ENCODE results near the gene ARHGEF3.
A peak's percentile ranks its signal among the peaks of the same experiment; 100 is the strongest.
"Not testable (repeated sequence)": the region's sequence is repeated elsewhere in the genome, so short reads cannot be mapped to it uniquely, and the experiment has no call there.

Gene ARHGEF3

DNA sequence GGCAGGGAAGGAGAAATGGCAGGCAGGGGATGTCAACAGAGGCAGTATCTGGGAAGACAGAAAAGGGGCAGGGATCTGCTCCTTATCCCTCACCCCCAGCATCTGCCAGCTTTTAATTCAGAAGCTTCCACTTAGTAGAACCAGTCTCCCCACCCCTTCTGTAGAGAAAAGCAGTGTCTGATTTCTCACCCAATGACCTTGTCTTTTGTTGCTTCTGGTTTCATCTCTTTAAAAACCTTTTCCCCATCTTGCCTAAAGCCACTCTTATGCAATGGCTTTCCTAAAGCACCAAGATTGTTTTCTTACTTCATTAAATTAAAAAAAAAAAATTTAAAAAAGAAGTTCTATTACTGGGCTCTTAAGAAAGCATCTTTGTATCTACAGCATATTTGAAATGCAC, 27.8 kb downstream of the ARHGEF3 start:
- Mint-ChIP-seq H3K27ac (peak overlapping the region; percentile 79), H3K27me3 (no peaks in the 10 kb centered on the region), H3K36me3 (peaks cover 29% of the 10 kb centered on the region), H3K4me3 (no peak overlapping the region), H3K9me3 (no peaks in the 10 kb centered on the region), H3K4me1 (peaks cover 50% of the 10 kb centered on the region)
- ATAC-seq, result no peak

DNA sequence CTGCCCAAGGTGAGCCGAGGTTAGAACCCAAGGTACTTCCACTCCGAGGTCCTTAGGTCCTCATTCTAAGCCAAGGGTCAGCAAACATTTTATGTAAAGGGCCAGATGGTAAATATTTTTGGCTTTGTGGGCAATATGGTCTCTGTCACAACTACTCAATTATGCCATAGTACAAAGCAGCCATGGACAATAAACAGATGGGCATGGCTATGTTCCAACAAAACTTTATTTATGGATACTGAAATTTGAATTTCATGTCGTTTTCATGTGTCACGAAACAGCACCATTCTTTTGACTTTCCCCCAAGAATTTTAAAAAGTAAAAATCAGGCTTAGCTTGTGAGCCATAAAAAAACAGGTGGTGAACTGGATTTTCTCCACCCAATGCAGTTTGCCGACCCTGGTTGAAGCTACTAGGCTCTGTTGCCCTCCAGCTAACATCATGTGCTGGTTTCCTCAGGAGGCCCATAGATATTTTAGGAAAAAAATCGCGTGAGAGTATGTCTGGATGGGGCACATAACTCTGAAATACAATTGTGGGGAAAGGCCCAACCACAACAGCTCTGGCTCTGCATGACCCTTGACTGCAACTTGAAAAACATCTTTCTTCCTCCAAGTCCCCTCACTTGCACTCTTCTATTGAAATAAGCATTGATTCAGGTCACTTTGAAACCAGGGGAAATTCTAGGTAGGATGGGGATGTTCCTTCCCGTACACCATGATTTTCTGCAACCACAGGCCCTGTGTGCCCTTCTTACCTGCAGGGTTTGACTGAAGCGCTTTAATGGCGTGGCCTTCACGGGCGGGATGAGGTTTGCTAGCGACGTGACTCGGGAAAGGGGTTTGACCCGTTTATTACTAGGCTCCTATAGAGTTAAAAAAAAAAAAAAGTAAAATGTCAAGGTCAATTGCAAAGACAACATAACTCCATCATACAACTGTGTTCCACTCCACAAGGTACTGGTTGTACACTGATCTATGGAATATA, 28.5 kb downstream of the ARHGEF3 start:
- H3K27me3 Mint-ChIP-seq, result no peaks in the 10 kb centered on the region
- ATAC-seq, result peak; percentile 66
- H3K4me1 Mint-ChIP-seq, result peaks cover 49% of the 10 kb centered on the region
- H3K36me3 Mint-ChIP-seq, result peaks cover 36% of the 10 kb centered on the region
- no peak overlapping the region for H3K4me3 Mint-ChIP-seq
- H3K27ac Mint-ChIP-seq, result peak overlapping the region; percentile 79
- no peaks in the 10 kb centered on the region for H3K9me3 Mint-ChIP-seq

DNA sequence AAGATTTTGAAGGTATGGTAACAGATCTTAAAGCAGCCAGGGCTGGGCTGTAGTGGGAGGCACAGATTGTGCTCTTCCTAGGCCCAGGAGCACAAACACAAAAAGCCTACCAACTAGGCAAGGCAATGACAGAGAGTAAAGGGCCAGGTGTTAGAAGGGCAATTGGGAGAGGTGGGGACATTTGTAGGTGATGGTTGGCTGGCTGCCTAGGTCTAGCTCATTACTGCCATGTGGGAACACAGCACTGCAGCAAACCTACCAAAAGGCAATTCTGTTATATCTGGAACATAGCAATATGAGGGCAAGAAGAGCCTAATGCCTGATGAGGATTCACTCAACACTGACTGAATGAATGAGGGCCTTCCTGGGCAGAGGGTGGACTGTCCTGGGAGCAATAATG, 30.4 kb downstream of the ARHGEF3 start:
- peaks cover 41% of the 10 kb centered on the region for H3K36me3 Mint-ChIP-seq
- peaks cover 33% of the 10 kb centered on the region for H3K4me1 Mint-ChIP-seq
- no peaks in the 10 kb centered on the region for H3K9me3 Mint-ChIP-seq
- ATAC-seq, result no peak
- no peak overlapping the region for H3K4me3 Mint-ChIP-seq
- H3K27me3 Mint-ChIP-seq, result no peaks in the 10 kb centered on the region
- H3K27ac Mint-ChIP-seq, result peak overlapping the region; percentile 3

DNA sequence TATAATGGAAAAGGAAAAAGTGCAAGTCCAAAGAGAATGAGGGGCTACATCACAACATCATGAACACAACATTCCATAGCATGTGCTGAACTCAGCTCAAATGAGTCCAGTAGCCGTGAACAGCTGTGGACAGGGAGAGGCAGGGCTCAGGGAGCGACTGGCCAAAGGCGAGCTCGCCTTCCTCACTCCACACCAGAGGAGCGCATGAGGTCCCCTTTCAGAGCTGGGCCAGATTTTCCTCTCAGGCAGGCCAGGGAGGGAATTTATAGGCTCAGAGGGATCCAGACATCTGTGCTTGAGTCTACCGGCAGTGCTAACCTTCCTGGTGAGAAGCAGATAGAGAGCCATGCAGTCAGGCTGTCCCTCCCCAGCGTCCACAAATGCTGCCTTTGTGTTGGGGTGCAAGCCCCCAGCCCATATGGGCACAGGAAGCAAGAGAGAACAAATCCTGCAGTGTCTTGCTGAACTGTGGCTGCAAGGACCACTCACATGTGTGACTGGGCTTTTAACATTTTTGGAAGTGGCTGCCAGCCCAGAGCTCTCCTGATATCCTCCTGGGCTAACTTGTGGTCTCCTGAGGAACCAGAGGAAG, 32.5 kb downstream of the ARHGEF3 start:
- no peak overlapping the region for H3K4me3 Mint-ChIP-seq
- no peaks in the 10 kb centered on the region for H3K27me3 Mint-ChIP-seq
- no peak overlapping the region for H3K27ac Mint-ChIP-seq
- H3K9me3 Mint-ChIP-seq, result no peaks in the 10 kb centered on the region
- peaks cover 56% of the 10 kb centered on the region for H3K36me3 Mint-ChIP-seq
- peaks cover 37% of the 10 kb centered on the region for H3K4me1 Mint-ChIP-seq
- ATAC-seq, result no peak

DNA sequence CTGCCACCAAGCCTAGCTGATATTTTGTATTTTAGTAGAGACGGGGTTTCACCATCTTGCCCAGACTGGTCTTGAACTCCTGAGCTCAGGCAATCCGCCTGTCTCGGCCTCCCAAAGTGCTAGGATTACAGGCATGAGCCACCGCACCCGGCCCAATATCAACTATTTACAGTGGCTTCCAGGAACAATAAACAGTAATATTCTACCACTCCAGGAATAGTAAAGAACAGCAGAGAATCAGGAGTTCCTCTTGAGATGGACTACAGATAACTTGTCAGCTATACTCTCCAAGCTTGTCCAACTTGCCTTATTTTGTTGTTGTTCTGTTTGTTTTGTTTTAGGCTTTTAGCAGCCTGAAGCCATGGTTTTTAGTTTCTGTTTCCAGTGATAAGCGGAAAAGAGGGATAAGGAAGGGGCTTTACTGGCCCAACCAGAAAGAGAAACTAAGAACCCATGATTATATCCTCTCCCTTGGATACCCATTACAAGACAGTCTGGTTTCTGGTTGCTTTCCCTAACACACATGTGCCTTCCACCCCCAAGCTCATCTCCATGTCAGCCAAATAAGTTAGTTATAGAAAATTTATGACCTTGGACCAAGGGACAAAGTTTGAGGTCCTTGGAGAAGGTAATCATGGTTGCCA, 36.7 kb downstream of the ARHGEF3 start:
- no peak overlapping the region for H3K4me3 Mint-ChIP-seq
- no peaks in the 10 kb centered on the region for H3K9me3 Mint-ChIP-seq
- no peak for ATAC-seq
- no peaks in the 10 kb centered on the region for H3K27me3 Mint-ChIP-seq
- H3K27ac Mint-ChIP-seq, result peak overlapping the region; percentile 36
- H3K4me1 Mint-ChIP-seq, result peaks cover 16% of the 10 kb centered on the region
- H3K36me3 Mint-ChIP-seq, result peaks cover 29% of the 10 kb centered on the region

DNA sequence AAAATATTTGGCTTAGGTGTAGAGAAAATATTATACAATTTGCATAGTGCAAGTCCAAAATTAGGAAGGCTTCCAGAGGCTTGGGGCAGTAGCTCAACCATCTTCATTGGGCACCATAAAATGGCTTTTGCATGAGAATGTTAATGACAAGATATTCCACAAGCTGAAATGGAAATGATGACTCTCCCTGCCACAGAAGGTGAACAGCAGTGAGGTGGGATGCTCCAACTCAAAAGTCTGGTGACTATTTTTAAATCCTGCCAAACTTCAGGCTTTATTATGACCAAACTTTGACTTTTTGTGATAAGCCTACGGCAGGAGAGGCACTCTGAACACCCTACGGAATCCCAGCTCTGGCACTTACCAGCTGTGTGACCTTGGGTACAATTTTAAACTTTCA, 37.6 kb downstream of the ARHGEF3 start:
- Mint-ChIP-seq H3K36me3 (peaks cover 29% of the 10 kb centered on the region), H3K4me3 (no peak overlapping the region), H3K27me3 (no peaks in the 10 kb centered on the region), H3K9me3 (no peaks in the 10 kb centered on the region), H3K4me1 (peaks cover 24% of the 10 kb centered on the region), H3K27ac (no peak overlapping the region)
- no peak for ATAC-seq

DNA sequence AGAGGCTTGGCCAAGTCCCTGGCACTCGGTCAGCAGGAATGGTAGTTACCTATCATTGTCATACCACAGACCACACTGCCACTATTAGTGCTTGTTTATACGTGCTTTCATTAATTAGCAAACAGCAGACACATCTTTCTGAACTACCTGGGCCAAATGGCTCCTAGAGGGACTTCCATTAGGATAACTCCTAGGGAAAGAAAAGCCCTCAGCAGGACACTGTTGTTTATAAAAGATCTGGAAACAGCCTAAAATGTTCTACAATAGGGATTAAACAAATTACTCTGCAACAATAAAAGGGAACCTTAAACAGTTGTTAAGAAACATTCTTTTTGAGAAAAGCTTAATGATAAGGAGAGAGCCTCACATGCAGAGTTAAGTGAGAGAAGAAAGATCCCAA, 38.5 kb downstream of the ARHGEF3 start:
- no peak overlapping the region for H3K27ac Mint-ChIP-seq
- H3K9me3 Mint-ChIP-seq, result no peaks in the 10 kb centered on the region
- H3K4me1 Mint-ChIP-seq, result peaks cover 27% of the 10 kb centered on the region
- H3K36me3 Mint-ChIP-seq, result peaks cover 19% of the 10 kb centered on the region
- no peak overlapping the region for H3K4me3 Mint-ChIP-seq
- no peak for ATAC-seq
- no peaks in the 10 kb centered on the region for H3K27me3 Mint-ChIP-seq

DNA sequence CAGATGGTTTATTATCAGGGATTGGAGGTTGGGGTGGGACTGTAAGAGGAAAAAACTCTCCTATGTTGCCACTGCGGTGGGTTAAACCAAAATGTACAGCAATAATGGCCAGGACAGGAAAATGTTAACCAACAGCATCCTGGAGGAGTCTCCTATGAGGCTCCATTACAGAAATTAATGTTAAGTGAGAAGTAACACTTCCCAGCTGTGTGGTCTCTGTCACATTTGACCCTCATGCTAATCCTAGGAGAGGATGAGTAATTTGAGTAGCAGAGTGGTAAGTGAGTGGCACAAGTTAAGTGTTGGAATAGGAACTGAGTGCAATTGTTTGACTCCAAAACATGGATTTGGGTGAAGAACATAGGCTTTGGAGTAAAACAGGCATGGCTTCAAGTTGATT, 39.0 kb downstream of the ARHGEF3 start:
- Mint-ChIP-seq H3K9me3 (no peaks in the 10 kb centered on the region), H3K4me1 (peaks cover 27% of the 10 kb centered on the region), H3K36me3 (peaks cover 18% of the 10 kb centered on the region), H3K27me3 (no peaks in the 10 kb centered on the region), H3K4me3 (no peak overlapping the region), H3K27ac (no peak overlapping the region)
- ATAC-seq, result no peak

DNA sequence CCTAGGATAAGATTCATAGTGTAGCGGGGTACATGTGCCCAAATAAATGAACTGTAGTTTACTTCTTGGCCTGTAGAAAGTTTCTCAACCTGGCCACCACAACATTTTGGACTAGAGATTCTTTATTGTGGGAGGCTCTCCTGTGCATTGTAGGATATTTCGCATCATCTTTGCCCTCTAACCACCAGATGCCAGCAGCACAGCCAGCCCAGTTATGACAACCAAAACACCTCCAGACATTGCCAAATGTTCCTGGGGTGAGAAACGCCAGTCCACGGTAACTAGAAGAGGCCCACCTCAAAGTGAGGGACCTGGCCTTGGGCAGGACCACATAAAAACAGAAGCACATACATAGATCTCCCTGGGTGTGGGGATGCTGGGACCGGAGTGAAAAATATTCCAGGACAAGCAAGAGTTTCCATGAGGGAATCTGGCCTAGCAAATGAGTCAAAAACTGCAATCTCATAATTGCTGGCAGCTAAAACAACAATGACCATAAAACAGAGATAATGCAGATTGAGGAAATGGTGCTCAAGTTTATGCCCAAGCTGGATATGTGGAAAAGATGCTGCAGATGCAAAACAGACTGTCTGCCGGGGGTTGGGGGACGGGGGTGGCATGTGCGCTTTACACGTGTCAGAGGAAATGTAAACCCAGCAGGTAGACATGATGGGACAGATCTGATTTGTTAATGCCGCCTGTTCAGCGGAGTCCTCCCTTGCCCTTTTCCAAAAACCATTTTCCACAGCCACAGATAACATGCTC, 39.7 kb downstream of the ARHGEF3 start:
- no peak overlapping the region for H3K27ac Mint-ChIP-seq
- H3K4me1 Mint-ChIP-seq, result peaks cover 27% of the 10 kb centered on the region
- H3K9me3 Mint-ChIP-seq, result no peaks in the 10 kb centered on the region
- no peaks in the 10 kb centered on the region for H3K27me3 Mint-ChIP-seq
- ATAC-seq, result no peak
- H3K4me3 Mint-ChIP-seq, result no peak overlapping the region
- peaks cover 18% of the 10 kb centered on the region for H3K36me3 Mint-ChIP-seq

DNA sequence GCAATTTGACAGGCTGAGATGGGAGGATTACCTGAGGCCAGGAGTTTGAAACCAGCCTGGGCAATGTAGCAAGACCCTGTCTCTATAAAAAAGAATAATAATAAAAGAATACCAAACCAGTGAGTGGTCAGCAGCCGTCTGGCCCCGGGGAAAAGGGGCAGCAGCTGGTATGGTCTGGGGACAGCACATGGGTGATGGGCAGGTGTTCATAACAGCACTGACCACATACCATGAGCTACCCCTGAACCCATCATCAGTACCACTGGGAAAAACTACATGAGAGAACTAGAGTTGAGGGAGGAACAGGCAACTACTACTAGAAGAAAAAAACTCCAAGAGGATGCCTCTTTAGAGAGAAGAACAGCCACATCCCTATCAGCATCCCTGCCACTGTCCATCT, 40.7 kb downstream of the ARHGEF3 start:
- peaks cover 38% of the 10 kb centered on the region for H3K4me1 Mint-ChIP-seq
- H3K36me3 Mint-ChIP-seq, result peaks cover 20% of the 10 kb centered on the region
- H3K4me3 Mint-ChIP-seq, result no peak overlapping the region
- peak overlapping the region; percentile 49 for H3K27ac Mint-ChIP-seq
- H3K9me3 Mint-ChIP-seq, result no peaks in the 10 kb centered on the region
- no peak for ATAC-seq
- H3K27me3 Mint-ChIP-seq, result no peaks in the 10 kb centered on the region

DNA sequence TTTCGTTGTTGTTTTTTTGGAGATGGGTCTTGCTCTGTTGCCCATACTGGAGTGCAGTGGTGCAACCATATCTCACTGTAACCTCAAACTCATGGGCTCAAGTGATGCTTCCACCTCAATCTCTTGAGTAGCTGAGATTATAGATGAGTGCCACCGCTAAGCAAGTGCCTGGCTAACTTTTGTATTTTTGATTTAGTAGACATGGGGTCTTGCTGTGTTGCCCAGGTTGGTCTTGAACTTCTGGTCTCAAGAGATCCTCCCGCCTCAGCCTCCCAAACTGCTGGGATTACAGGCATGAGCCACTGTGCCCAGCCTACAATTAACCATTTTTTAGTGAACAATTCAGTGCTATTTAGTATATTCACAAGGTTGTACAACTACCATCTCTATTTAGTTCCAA, 42.2 kb downstream of the ARHGEF3 start:
- ATAC-seq, result no peak
- peaks cover 9% of the 10 kb centered on the region for H3K36me3 Mint-ChIP-seq
- peaks cover 43% of the 10 kb centered on the region for H3K4me1 Mint-ChIP-seq
- H3K9me3 Mint-ChIP-seq, result no peaks in the 10 kb centered on the region
- H3K27ac Mint-ChIP-seq, result peak overlapping the region; percentile 94
- peak overlapping the region; percentile 69 for H3K4me3 Mint-ChIP-seq
- no peaks in the 10 kb centered on the region for H3K27me3 Mint-ChIP-seq

DNA sequence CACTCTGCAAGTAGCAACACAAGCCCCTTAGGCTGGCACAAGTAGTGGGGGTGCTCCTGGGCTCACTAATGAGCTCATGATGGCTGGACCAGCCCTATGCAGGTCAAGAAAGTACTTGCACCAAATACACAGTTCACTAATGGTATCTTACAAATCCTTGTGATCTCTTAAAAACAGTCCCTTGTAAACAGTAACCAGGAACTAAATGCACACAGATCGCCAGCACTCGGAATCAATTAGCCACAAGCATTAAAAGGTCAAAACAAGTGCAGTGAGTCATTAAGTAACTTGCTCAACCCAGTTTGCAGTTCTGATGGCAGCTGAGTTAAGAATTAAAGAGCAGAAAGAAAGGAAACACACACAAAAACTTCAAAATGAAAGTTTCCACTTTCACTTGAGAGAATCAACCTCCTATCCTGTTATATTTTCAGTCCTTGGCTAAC, 43.2 kb downstream of the ARHGEF3 start:
- Mint-ChIP-seq H3K9me3 (no peaks in the 10 kb centered on the region), H3K27me3 (no peaks in the 10 kb centered on the region), H3K36me3 (peaks cover 9% of the 10 kb centered on the region), H3K27ac (peak overlapping the region; percentile 94), H3K4me1 (peaks cover 52% of the 10 kb centered on the region), H3K4me3 (peak overlapping the region; percentile 69)
- ATAC-seq, result peak; percentile 90

DNA sequence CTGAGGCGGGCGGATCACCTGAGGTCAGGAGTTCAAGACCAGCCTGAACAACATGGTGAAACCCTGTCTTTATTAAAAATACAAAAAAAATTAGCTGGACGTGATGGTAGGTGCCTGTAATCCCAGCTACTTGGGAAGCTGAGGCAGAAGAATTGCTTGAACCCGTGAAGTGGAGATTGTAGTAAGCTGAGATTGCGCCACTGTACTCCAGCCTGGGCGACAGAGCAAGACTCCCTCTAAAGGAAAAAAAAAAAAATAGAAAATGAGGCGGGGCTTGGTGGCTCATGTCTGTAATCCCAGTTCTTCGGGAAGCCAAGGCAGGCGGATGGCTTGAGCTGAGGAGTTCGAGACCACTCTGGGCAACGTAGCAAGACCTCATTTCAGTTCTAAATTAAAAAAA, 43.7 kb downstream of the ARHGEF3 start:
- not testable (repeated sequence) for H3K9me3 Mint-ChIP-seq, H3K27me3 Mint-ChIP-seq, H3K4me3 Mint-ChIP-seq, ATAC-seq
- Mint-ChIP-seq H3K36me3 (peaks cover 11% of the 10 kb centered on the region), H3K27ac (peak overlapping the region; percentile 94), H3K4me1 (peaks cover 57% of the 10 kb centered on the region)

DNA sequence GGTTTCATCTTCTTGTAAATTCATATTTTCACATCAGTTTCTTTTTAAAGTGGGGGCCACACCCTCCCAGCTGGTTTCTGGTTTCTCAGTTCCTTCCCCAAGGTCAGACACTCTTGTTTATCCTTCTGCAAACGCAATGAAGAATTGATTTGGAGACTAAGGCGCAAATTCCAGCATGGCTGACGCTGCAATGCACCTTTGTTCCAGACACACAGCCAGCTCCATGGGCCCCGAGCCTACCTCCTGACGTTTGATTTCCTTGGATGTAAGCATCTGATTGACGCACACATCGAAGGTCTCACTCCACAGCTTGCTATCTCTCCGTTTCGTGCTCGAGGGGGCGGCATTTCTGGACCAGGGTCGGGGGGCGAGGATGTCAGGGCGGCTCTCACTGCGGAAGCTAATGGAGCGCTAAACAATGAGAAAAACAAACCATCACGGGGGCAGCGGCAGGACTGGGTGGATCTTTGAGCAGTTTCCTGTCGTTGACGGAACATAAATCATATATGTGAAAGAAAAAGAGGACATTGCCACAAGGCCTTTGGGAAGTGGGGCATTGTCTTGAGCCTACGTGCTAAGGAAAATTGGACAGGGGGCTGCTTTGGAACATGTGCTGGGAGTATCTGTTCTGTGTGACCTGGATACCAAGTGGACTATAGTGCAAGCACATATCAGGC, 46.9 kb downstream of the ARHGEF3 start:
- ATAC-seq, result peak; percentile 46
- H3K4me3 Mint-ChIP-seq, result peak overlapping the region; percentile 85
- peaks cover 31% of the 10 kb centered on the region for H3K36me3 Mint-ChIP-seq
- peak overlapping the region; percentile 94 for H3K27ac Mint-ChIP-seq
- no peaks in the 10 kb centered on the region for H3K9me3 Mint-ChIP-seq
- H3K4me1 Mint-ChIP-seq, result peaks cover 65% of the 10 kb centered on the region
- no peaks in the 10 kb centered on the region for H3K27me3 Mint-ChIP-seq
